MM.1S (cell line): ENCODE measurements around the gene STOX2.

Experiments used
- DNase-seq: peaks from one replicate; pipeline ENCODE4 v3.0.0-alpha.2; 2015
- H2AFZ ChIP-seq: fragments of 300-600 bp; sonication (generic); 2 replicates; pipeline ENCODE4 v1.6.0; 2016; ENCODE audit warnings: antibody characterized with exemption, low read length
- H3F3A ChIP-seq: fragments of 300-600 bp; sonication (generic); 2 replicates; pipeline ENCODE4 v1.6.1; 2016; ENCODE audit warnings: mild to moderate bottlenecking, antibody characterized with exemption, low read length, moderate library complexity, mixed read lengths; ENCODE audit not compliant: insufficient read depth
- H3K27ac ChIP-seq: fragments of 300-600 bp; sonication (generic); 2 replicates; pipeline ENCODE4 v1.5.1; 2016; ENCODE audit warnings: mild to moderate bottlenecking, low read length
- H3K27me3 ChIP-seq: fragments of 300-600 bp; sonication (generic); replicated peaks from 2 replicates; pipeline ENCODE4 v1.6.0; 2016; ENCODE audit warnings: low read length; ENCODE audit not compliant: insufficient read depth
- H3K36me3 ChIP-seq: fragments of 300-600 bp; sonication (generic); replicated peaks from 2 replicates; pipeline ENCODE4 v1.6.1; 2016; ENCODE audit warnings: mild to moderate bottlenecking, low read length, mixed read lengths; ENCODE audit not compliant: insufficient read depth
- H3K4me1 ChIP-seq: fragments of 300-600 bp; sonication (generic); 2 replicates; pipeline ENCODE4 v1.6.1; 2016; ENCODE audit warnings: low read length, mixed read lengths
- H3K4me2 ChIP-seq: fragments of 300-600 bp; sonication (generic); 2 replicates; pipeline ENCODE4 v1.6.0; 2016; ENCODE audit warnings: low read depth, low read length
- H3K4me3 ChIP-seq: fragments of 300-600 bp; sonication (generic); 2 replicates; pipeline ENCODE4 v1.5.1; 2016; ENCODE audit warnings: low read length, mixed read lengths
- H3K79me2 ChIP-seq: fragments of 300-600 bp; sonication (generic); 2 replicates; pipeline ENCODE4 v1.6.1; 2016; ENCODE audit warnings: mixed run types, low read length, mixed read lengths
- H3K9ac ChIP-seq: fragments of 300-600 bp; sonication (generic); 2 replicates; pipeline ENCODE4 v1.6.1; 2016; ENCODE audit warnings: low read length, mixed read lengths
- H3K9me2 ChIP-seq: fragments of 300-600 bp; sonication (generic); replicated peaks from 2 replicates; pipeline ENCODE4 v1.6.1; 2016; ENCODE audit warnings: mild to moderate bottlenecking, low read length, mixed read lengths; ENCODE audit not compliant: insufficient read depth
- H3K9me3 ChIP-seq: fragments of 300-600 bp; sonication (generic); replicated peaks from 2 replicates; pipeline ENCODE4 v1.6.1; 2016; ENCODE audit warnings: mild to moderate bottlenecking, low read length, mixed read lengths; ENCODE audit not compliant: insufficient read depth
- H4K20me1 ChIP-seq: fragments of 300-600 bp; sonication (generic); 2 replicates; pipeline ENCODE4 v1.6.1; 2016; ENCODE audit warnings: mild to moderate bottlenecking, low read length, moderate library complexity, mixed read lengths; ENCODE audit not compliant: insufficient read depth
- CTCF ChIP-seq: fragments of 300-600 bp; sonication (generic); IDR thresholded peaks from 2 replicates; pipeline ENCODE4 v1.5.1; 2016; ENCODE audit warnings: antibody characterized with exemption, low read length, mixed read lengths
- EZH2 ChIP-seq: fragments of 300-600 bp; sonication (generic); optimal IDR thresholded peaks from 2 replicates; pipeline ENCODE3; 2017; ENCODE audit warnings: low read depth, mild to moderate bottlenecking, antibody characterized with exemption, low read length, mixed read lengths
- EZH2phosphoT487 ChIP-seq: fragments of 300-600 bp; sonication (generic); IDR thresholded peaks from 2 replicates; pipeline ENCODE4 v1.6.1; 2018; ENCODE audit warnings: antibody characterized with exemption, low read length

STOX2 gene

GRCh38 chr4:183873409-183874185, 31.5 kb upstream of the STOX2 start:
- no peaks in the 10 kb centered on the region for H3K79me2 ChIP-seq
- no peaks in the 10 kb centered on the region for H3K9me2 ChIP-seq
- no peaks in the 10 kb centered on the region for H4K20me1 ChIP-seq
- no peak overlapping the region for H3K4me2 ChIP-seq
- no peaks in the 10 kb centered on the region for H3F3A ChIP-seq
- H3K27me3 ChIP-seq, result no peaks in the 10 kb centered on the region
- H3K9ac ChIP-seq, result no peak overlapping the region
- H3K36me3 ChIP-seq, result no peaks in the 10 kb centered on the region
- H2AFZ ChIP-seq, result no peak overlapping the region
- TF ChIP-seq EZH2phosphoT487 (no peak), EZH2 (no peak), CTCF (no peak)
- no peaks in the 10 kb centered on the region for H3K4me1 ChIP-seq
- DNase-seq, result no peak
- no peak overlapping the region for H3K27ac ChIP-seq
- H3K4me3 ChIP-seq, result no peak overlapping the region
- H3K9me3 ChIP-seq, result no peaks in the 10 kb centered on the region

- no peak overlapping the region for H2AFZ ChIP-seq
- H3K4me2 ChIP-seq, result no peak overlapping the region
- no peaks in the 10 kb centered on the region for H3K9me3 ChIP-seq
- H3K27me3 ChIP-seq, result no peaks in the 10 kb centered on the region
- no peak for TF ChIP-seq EZH2
- no peak for TF ChIP-seq EZH2phosphoT487
- no peak for TF ChIP-seq CTCF
- H3K9ac ChIP-seq, result no peak overlapping the region
- no peaks in the 10 kb centered on the region for H3K79me2 ChIP-seq
- H3K4me3 ChIP-seq, result no peak overlapping the region
- no peaks in the 10 kb centered on the region for H4K20me1 ChIP-seq
- H3K36me3 ChIP-seq, result no peaks in the 10 kb centered on the region
- no peaks in the 10 kb centered on the region for H3K9me2 ChIP-seq
- no peaks in the 10 kb centered on the region for H3F3A ChIP-seq
- no peak for DNase-seq
- H3K27ac ChIP-seq, result no peak overlapping the region
- no peaks in the 10 kb centered on the region for H3K4me1 ChIP-seq
Observed at GRCh38 chr4:183875251-183875825, 29.8 kb upstream of the STOX2 start.

- no peak for DNase-seq
- no peaks in the 10 kb centered on the region for H4K20me1 ChIP-seq
- H3K9me2 ChIP-seq, result no peaks in the 10 kb centered on the region
- H3K36me3 ChIP-seq, result no peaks in the 10 kb centered on the region
- no peak overlapping the region for H3K27ac ChIP-seq
- H3K27me3 ChIP-seq, result no peaks in the 10 kb centered on the region
- H3K4me3 ChIP-seq, result no peak overlapping the region
- H3K4me1 ChIP-seq, result no peaks in the 10 kb centered on the region
- H3K79me2 ChIP-seq, result no peaks in the 10 kb centered on the region
- H3K9ac ChIP-seq, result no peak overlapping the region
- H2AFZ ChIP-seq, result no peak overlapping the region
- TF ChIP-seq EZH2 (no peak), CTCF (no peak), EZH2phosphoT487 (no peak)
- H3K4me2 ChIP-seq, result no peak overlapping the region
- H3K9me3 ChIP-seq, result no peaks in the 10 kb centered on the region
- H3F3A ChIP-seq, result no peaks in the 10 kb centered on the region
Observed at GRCh38 chr4:183876268-183876934, 28.7 kb upstream of the STOX2 start.
